Hepatocyte (in vitro differentiated cells): ENCODE data around the gene INHBE.

Experiments
- EZH2phosphoT487 ChIP-seq: fragments of 200-600 bp; sonication (generic); IDR thresholded peaks from one replicate; pipeline ENCODE4 v1.6.1; 2018; ENCODE audit warnings: antibody characterized with exemption, mild to moderate bottlenecking, low read depth, moderate library complexity; ENCODE audit not compliant: unreplicated experiment, severe bottlenecking
- TF ChIP-seq, protein P1 (sequence below): fragments of 200-600 bp; sonication (generic); IDR thresholded peaks from 2 replicates; pipeline ENCODE4 v1.5.1; 2016; ENCODE audit warnings: antibody characterized with exemption, mild to moderate bottlenecking; ENCODE audit not compliant: poor library complexity

DNA sequence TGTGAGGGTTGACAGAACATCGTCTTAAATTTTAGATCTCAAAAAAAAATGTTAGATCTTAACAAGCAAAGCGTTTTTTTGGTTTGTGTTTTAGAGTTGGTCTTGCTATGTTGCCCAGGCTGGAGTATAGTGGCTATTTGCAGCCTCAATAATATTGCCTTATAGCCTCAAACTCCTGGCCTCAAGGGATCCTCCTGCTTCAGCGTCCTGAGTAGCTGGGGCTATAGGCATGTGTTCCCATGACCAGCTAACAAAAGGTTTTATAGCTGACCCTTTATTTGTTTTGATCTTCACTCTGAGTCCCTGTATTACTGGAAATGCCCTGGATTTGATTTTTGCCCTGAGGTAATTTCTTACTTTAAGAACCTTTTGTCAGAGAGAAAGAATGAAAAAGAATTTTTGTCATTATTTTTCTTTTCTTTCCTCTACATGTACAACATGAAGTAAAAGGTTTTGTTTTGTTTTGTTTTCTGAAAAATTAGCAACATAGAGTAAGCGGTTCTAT is 15.3 kb upstream of the INHBE start:
- TF ChIP-seq, protein P1, sequence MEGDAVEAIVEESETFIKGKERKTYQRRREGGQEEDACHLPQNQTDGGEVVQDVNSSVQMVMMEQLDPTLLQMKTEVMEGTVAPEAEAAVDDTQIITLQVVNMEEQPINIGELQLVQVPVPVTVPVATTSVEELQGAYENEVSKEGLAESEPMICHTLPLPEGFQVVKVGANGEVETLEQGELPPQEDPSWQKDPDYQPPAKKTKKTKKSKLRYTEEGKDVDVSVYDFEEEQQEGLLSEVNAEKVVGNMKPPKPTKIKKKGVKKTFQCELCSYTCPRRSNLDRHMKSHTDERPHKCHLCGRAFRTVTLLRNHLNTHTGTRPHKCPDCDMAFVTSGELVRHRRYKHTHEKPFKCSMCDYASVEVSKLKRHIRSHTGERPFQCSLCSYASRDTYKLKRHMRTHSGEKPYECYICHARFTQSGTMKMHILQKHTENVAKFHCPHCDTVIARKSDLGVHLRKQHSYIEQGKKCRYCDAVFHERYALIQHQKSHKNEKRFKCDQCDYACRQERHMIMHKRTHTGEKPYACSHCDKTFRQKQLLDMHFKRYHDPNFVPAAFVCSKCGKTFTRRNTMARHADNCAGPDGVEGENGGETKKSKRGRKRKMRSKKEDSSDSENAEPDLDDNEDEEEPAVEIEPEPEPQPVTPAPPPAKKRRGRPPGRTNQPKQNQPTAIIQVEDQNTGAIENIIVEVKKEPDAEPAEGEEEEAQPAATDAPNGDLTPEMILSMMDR: no peak
- TF ChIP-seq EZH2phosphoT487: no peak
